Colonic mucosa (tissue), 4 donors: ENCODE data around the gene OSTM1. TPM values are rescaled to one million over a fixed set of nuclear protein-coding genes. Genes with fewer than 3 reads are reported as not detected.

ENCODE experiments used
- DNase-seq: peaks from one replicate; pipeline ENCODE4 v3.0.0-alpha.2; 2020
- H3K27ac ChIP-seq: fragments of 200-600 bp; one replicate; pipeline ENCODE4 v1.8.0; 2021
- H3K27me3 ChIP-seq: fragments of 200-600 bp; one replicate; pipeline ENCODE4 v1.8.0; 2021
- H3K36me3 ChIP-seq: fragments of 200-600 bp; one replicate; pipeline ENCODE4 v1.8.0; 2021
- H3K4me1 ChIP-seq: fragments of 200-600 bp; one replicate; pipeline ENCODE4 v1.8.0; 2021; ENCODE audit warnings: mild to moderate bottlenecking
- H3K4me3 ChIP-seq: fragments of 200-600 bp; one replicate; pipeline ENCODE4 v1.8.0; 2021
- H3K9ac ChIP-seq, 2 donors: one replicate each; pipeline ENCODE4 v1.7.0; 2013; ENCODE audit warnings: control low read depth in 2 of 2, low read depth in 2 of 2, low read length in 2 of 2
- H3K9me3 ChIP-seq: fragments of 200-600 bp; one replicate; pipeline ENCODE4 v1.8.0; 2021
- intact Hi-C: fragments of 100-400 bp; cut with DNase I; formaldehyde crosslinking; loops from one replicate; pipeline ENCODE4 v1.14.1; 2022
- total RNA-seq, 2 donors: library from RNA; stranded (reverse); fragmentation: NEBNext Ultra II Directional in 1 of 2; extraction: Animal tissue kit (Norgen Biotek cat#: 25700) in 1 of 2; gene quantifications; one replicate each; pipeline ENCODE4 v1.2.1, GENCODE V29; 2021
- TF ChIP-seq, protein P1 (sequence below): fragments of 200-600 bp; IDR thresholded peaks from one replicate; pipeline ENCODE4 v1.8.0; 2022; ENCODE audit warnings: antibody characterized with exemption, mild to moderate bottlenecking
- donor health status: healthy.
- donor health status: DM: no; HTN: no; CAD: no.
- donor health status: DM: no; HTN: no; CAD: no.

The OSTM1 gene
- total RNA-seq, 2 donors from 2014 or later = 14.7 to 21.1 TPM

DNA sequence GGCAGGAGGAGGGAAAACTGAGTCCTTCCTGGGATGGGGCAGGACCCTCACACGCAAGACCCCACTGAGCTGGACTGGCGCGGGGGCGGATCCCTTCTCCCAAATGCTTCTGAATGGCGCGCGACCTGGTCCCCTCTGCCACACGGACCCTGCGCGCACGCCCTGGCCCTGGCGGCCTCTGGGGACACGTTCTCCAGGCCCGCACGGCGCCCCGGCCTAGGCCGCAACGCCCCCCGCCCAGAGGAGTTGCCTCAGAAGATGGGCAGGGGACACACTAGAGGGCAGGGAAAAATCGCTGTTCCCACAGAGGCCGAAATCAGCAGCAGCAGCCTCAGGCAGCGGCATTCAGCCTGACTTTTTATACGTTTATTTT, 45.2 kb upstream of the OSTM1 start:
- Histone ChIP-seq H3K9ac (no peak overlapping the region), H3K36me3 (no peaks in the 10 kb centered on the region), H3K27me3 (peaks cover 72% of the 10 kb centered on the region), H3K4me3 (no peak overlapping the region), H3K27ac (no peak overlapping the region), H3K4me1 (peaks cover 20% of the 10 kb centered on the region), H3K9me3 (no peaks in the 10 kb centered on the region)
- TF ChIP-seq, protein P1, sequence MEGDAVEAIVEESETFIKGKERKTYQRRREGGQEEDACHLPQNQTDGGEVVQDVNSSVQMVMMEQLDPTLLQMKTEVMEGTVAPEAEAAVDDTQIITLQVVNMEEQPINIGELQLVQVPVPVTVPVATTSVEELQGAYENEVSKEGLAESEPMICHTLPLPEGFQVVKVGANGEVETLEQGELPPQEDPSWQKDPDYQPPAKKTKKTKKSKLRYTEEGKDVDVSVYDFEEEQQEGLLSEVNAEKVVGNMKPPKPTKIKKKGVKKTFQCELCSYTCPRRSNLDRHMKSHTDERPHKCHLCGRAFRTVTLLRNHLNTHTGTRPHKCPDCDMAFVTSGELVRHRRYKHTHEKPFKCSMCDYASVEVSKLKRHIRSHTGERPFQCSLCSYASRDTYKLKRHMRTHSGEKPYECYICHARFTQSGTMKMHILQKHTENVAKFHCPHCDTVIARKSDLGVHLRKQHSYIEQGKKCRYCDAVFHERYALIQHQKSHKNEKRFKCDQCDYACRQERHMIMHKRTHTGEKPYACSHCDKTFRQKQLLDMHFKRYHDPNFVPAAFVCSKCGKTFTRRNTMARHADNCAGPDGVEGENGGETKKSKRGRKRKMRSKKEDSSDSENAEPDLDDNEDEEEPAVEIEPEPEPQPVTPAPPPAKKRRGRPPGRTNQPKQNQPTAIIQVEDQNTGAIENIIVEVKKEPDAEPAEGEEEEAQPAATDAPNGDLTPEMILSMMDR = no peak
- no peak for DNase-seq
- intact Hi-C loops = loop anchor here (10.0 kb wide), 1 partner anchor 375 kb away; no protein-coding TSS in a partner anchor

DNA sequence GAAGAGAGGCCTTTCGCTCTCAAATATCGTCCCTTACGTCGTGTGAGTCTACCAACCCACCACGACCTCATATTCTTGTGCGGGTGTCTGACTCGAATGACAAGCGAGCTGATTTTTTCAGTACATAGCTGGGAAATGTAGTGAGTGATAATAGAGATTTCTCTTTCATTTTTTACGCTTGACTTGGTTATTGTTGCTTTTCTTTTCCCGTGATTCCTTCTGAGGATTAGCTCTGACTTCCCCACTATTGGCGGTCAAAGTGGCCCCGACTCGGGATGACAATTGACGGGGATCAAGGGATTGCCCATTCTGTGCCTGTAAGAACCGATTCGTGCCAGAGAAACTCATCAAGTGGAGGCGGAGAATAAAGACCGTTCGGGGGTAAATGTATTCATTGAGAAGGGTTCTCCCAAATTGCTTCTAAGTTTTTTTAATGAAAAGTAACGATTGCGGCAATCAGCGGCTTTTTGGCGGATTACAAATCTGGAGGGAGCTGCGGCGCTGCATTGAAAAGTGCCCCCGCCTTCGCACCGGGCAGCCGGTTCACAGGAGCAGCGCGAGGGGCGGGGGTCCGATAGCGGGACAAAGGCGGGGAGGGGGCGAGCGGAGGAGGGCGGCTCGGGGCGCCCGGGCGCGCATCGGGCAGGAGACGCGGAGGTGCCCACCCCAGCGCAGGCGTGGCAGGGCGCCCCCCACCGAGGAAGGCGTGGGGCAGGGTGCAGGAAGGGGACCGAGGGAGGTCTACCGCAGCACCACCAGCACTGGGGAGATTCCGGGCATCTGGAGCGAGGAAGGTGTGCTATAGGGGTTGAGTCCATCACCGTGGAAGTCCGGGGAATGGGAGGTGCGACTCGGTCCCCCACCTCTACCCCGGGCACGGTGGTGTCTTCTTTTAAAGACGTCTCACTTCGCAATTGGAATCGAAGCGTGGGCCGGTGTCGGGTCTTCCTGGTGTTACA, 44.5 kb upstream of the OSTM1 start:
- peak overlapping the region; percentile 0 for H3K4me3 ChIP-seq
- H3K9me3 ChIP-seq = no peaks in the 10 kb centered on the region
- H3K27me3 ChIP-seq = peaks cover 76% of the 10 kb centered on the region
- H3K4me1 ChIP-seq = peaks cover 22% of the 10 kb centered on the region
- TF ChIP-seq, protein P1 = no peak
- no peaks in the 10 kb centered on the region for H3K36me3 ChIP-seq
- intact Hi-C loops = loop anchor here (10.0 kb wide), 1 partner anchor 376 kb away; no protein-coding TSS in a partner anchor
- no peak overlapping the region for H3K27ac ChIP-seq
- no peak for DNase-seq
- no peak overlapping the region for H3K9ac ChIP-seq

DNA sequence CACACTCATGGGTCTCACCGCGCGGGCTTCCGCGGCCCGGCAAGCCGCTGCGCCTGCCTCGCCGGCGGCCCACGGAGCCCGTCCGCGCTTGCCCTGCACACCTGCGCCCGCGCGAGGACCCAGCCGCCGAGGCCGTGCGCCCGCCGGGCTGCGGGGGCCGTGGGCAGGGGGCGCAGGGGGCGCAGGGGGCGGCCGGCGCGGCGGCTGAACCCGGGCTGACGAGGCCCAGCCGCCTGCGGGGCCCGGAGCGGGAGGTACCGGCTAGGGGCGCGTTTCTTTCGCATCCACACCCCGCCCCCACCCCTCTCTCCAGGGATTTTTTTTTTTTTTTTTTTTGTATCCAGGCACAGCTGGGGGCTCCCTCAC, 43.8 kb upstream of the OSTM1 start:
- TF ChIP-seq, protein P1 = no peak
- peak overlapping the region; percentile 47 for H3K4me3 ChIP-seq
- peaks cover 26% of the 10 kb centered on the region for H3K4me1 ChIP-seq
- peaks cover 76% of the 10 kb centered on the region for H3K27me3 ChIP-seq
- peak overlapping the region in 1 of 2 donors; percentile 66 for H3K9ac ChIP-seq
- H3K36me3 ChIP-seq = no peaks in the 10 kb centered on the region
- intact Hi-C loops = loop anchor here (10.0 kb wide), 1 partner anchor 376 kb away; no protein-coding TSS in a partner anchor
- DNase-seq = no peak
- no peaks in the 10 kb centered on the region for H3K9me3 ChIP-seq
- H3K27ac ChIP-seq = no peak overlapping the region

DNA sequence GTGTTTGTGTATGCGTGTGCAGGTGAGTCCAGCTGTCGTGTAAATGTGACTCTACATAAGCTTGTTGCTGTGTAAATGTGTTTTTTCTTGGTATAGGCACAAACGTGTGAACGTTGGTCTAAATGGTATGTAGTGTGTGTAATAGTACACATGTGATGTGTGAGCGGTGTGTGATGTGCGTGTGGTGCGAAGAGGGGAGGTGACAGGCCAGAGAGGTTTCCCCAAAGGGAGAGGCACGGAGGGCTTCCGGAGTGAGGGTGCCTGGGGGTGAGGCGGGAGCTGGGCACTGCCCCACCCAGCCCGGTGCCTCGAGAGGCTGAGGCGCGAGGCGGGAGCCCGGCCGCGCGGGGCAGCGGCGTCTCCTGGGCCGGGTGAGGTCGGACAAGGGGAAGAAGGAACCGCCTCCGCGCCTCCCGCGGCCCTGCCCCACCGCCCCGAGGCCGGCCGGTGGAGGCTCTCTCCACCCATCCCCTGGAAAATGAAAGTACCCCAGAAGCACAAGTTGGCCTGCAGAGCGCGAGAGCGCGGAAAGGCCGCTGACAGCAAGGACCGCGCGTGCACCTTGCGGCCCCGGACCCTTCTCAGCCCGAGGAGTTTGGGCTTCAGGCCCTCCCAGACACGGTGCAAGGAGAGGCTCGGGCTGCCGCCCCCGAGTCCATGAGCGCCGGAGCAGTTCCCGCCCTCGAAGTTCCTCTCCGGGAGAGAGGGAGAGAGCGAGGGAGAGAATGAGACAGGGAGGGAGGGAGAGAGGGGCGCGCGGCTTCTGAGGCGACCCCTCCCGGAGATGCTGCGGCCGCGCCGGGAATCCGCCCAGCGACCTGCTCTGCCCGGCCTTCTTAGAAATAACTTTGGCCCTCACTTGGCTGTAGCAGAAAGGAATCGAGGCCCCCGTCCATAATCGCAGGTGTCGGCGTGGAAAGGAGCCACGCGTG, 43.2 kb upstream of the OSTM1 start:
- Histone ChIP-seq H3K4me3 (peak overlapping the region; percentile 47), H3K27ac (no peak overlapping the region), H3K4me1 (peaks cover 26% of the 10 kb centered on the region), H3K27me3 (peaks cover 72% of the 10 kb centered on the region), H3K9ac (peak overlapping the region in 1 of 2 donors; percentile 66), H3K36me3 (no peaks in the 10 kb centered on the region), H3K9me3 (no peaks in the 10 kb centered on the region)
- intact Hi-C loops = loop anchor here (10.0 kb wide), 1 partner anchor 377 kb away; no protein-coding TSS in a partner anchor
- TF ChIP-seq, protein P1 = no peak
- DNase-seq = no peak
